ENCODE data around the gene SLC25A42. TPM values are rescaled to one million over a fixed set of nuclear protein-coding genes. Genes with fewer than 3 reads are reported as not detected.

SLC25A42 gene
- total and polyA plus RNA-seq, 2 of the 13 experiments (the other 11 are each of a cell fraction or from before 2014, with no cell fraction given), result 12.8 to 18.3 TPM

- TF ChIP-seq HNF1B (CRISPR knock-in tag; IDR thresholded peaks at IDR 0.05), result no peak
- no peak for TF ChIP-seq ZBTB1 (CRISPR knock-in tag; IDR thresholded peaks at IDR 0.05; ENCODE audit: borderline replicate concordance)
- TF ChIP-seq E2F1 (CRISPR knock-in tag; IDR thresholded peaks at IDR 0.05), result no peak
- TF ChIP-seq ZNF513 (CRISPR knock-in tag; conservative IDR thresholded peaks at IDR 0.05), result no peak
- TF ChIP-seq TP53 (CRISPR knock-in tag; conservative IDR thresholded peaks at IDR 0.05), result no peak
- TF ChIP-seq AGO1 (IDR thresholded peaks at IDR 0.05; ENCODE audit: low read depth, low read length, poor library complexity, severe bottlenecking), result no peak
- TF ChIP-seq PHF8 (CRISPR knock-in tag; IDR thresholded peaks at IDR 0.05), result no peak
- peak; percentile 43; the same call in 1 of the 2 replicates for TF ChIP-seq KDM5B (CRISPR knock-in tag; IDR thresholded peaks at IDR 0.05; ENCODE audit: borderline replicate concordance)
- TF ChIP-seq, protein P1, sequence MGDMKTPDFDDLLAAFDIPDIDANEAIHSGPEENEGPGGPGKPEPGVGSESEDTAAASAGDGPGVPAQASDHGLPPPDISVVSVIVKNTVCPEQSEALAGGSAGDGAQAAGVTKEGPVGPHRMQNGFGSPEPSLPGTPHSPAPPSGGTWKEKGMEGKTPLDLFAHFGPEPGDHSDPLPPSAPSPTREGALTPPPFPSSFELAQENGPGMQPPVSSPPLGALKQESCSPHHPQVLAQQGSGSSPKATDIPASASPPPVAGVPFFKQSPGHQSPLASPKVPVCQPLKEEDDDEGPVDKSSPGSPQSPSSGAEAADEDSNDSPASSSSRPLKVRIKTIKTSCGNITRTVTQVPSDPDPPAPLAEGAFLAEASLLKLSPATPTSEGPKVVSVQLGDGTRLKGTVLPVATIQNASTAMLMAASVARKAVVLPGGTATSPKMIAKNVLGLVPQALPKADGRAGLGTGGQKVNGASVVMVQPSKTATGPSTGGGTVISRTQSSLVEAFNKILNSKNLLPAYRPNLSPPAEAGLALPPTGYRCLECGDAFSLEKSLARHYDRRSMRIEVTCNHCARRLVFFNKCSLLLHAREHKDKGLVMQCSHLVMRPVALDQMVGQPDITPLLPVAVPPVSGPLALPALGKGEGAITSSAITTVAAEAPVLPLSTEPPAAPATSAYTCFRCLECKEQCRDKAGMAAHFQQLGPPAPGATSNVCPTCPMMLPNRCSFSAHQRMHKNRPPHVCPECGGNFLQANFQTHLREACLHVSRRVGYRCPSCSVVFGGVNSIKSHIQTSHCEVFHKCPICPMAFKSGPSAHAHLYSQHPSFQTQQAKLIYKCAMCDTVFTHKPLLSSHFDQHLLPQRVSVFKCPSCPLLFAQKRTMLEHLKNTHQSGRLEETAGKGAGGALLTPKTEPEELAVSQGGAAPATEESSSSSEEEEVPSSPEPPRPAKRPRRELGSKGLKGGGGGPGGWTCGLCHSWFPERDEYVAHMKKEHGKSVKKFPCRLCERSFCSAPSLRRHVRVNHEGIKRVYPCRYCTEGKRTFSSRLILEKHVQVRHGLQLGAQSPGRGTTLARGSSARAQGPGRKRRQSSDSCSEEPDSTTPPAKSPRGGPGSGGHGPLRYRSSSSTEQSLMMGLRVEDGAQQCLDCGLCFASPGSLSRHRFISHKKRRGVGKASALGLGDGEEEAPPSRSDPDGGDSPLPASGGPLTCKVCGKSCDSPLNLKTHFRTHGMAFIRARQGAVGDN (CRISPR knock-in tag; IDR thresholded peaks at IDR 0.05), result no peak; the same call in 1 of the 2 replicates
- no peak for TF ChIP-seq PAF1 (CRISPR knock-in tag; IDR thresholded peaks at IDR 0.05)
- no peak for TF ChIP-seq THAP11 (CRISPR knock-in tag; IDR thresholded peaks at IDR 0.05)
- TF ChIP-seq FOXP1 (IDR thresholded peaks at IDR 0.05), result no peak
- TF ChIP-seq FOXP1 (CRISPR knock-in tag; IDR thresholded peaks at IDR 0.05), result no peak
- TF ChIP-seq ZSCAN31 (CRISPR knock-in tag; IDR thresholded peaks at IDR 0.05; ENCODE audit: low read depth), result no peak; the same call in 1 of the 2 replicates
- TF ChIP-seq ZNF75D (CRISPR knock-in tag; IDR thresholded peaks at IDR 0.05; ENCODE audit: borderline replicate concordance), result no peak
- TF ChIP-seq ZNF180 (CRISPR knock-in tag; IDR thresholded peaks at IDR 0.05; ENCODE audit: borderline replicate concordance, low read depth), result no peak
- TF ChIP-seq TOPORS (CRISPR knock-in tag; IDR thresholded peaks at IDR 0.05), result no peak
These were observed 416 bp downstream of the SLC25A42 start (continued) for GRCh38 chr19:19064098-19064722.

Measured in HepG2 (cell line).